ENCODE measurements around the gene GLIS2.

The GLIS2 gene

GRCh38 chr16:4271176-4272113, 44.4 kb upstream of the GLIS2 start (continued):
- peak; percentile 16; the same call in 1 of the 2 replicates for TF ChIP-seq PRDM4 (tag by site-specific recombination; IDR thresholded peaks at IDR 0.05)
- TF ChIP-seq ZFP3 (tag by site-specific recombination; IDR thresholded peaks at IDR 0.05; ENCODE audit: low read depth), result no peak
- TF ChIP-seq, protein P1, sequence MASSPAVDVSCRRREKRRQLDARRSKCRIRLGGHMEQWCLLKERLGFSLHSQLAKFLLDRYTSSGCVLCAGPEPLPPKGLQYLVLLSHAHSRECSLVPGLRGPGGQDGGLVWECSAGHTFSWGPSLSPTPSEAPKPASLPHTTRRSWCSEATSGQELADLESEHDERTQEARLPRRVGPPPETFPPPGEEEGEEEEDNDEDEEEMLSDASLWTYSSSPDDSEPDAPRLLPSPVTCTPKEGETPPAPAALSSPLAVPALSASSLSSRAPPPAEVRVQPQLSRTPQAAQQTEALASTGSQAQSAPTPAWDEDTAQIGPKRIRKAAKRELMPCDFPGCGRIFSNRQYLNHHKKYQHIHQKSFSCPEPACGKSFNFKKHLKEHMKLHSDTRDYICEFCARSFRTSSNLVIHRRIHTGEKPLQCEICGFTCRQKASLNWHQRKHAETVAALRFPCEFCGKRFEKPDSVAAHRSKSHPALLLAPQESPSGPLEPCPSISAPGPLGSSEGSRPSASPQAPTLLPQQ (tag by site-specific recombination; IDR thresholded peaks at IDR 0.05), result peak; percentile 87
- TF ChIP-seq ZNF48 (tag by site-specific recombination; IDR thresholded peaks at IDR 0.05), result no peak
- TF ChIP-seq ZNF423 (tag by site-specific recombination; IDR thresholded peaks at IDR 0.05), result peak; percentile 95
- peak; percentile 81 for TF ChIP-seq ZBTB17 (tag by site-specific recombination; IDR thresholded peaks at IDR 0.05)
- peak; percentile 89 for TF ChIP-seq ZEB2 (tag by site-specific recombination; IDR thresholded peaks at IDR 0.05)
- TF ChIP-seq AEBP2 (tag by site-specific recombination; IDR thresholded peaks at IDR 0.05; ENCODE audit: borderline replicate concordance), result no peak
- no peak for TF ChIP-seq BCL11A (tag by site-specific recombination; IDR thresholded peaks at IDR 0.05; ENCODE audit: low read depth)
- TF ChIP-seq ZNF138 (tag by site-specific recombination; IDR thresholded peaks at IDR 0.05; ENCODE audit: borderline replicate concordance), result no peak
- TF ChIP-seq ZNF394 (tag by site-specific recombination; IDR thresholded peaks at IDR 0.05; ENCODE audit: borderline replicate concordance), result peak; percentile 61; the same call in 1 of the 2 replicates
- TF ChIP-seq ZNF112 (tag by site-specific recombination; IDR thresholded peaks at IDR 0.05), result no peak
- TF ChIP-seq ZBTB8A (tag by site-specific recombination; IDR thresholded peaks at IDR 0.05), result peak; percentile 90
- no peak for TF ChIP-seq ZNF184 (tag by site-specific recombination; IDR thresholded peaks at IDR 0.05)
- no peak for TF ChIP-seq ZNF416 (tag by site-specific recombination; IDR thresholded peaks at IDR 0.05)
- TF ChIP-seq ZNF335 (tag by site-specific recombination; conservative IDR thresholded peaks at IDR 0.05), result peak; percentile 99
- TF ChIP-seq ZFP41 (tag by site-specific recombination; IDR thresholded peaks at IDR 0.05; ENCODE audit: borderline replicate concordance), result no peak
- peak; percentile 76 for TF ChIP-seq EGR2 (tag by site-specific recombination; IDR thresholded peaks at IDR 0.05; ENCODE audit: low read depth)
- TF ChIP-seq ZNF140 (tag by site-specific recombination; IDR thresholded peaks at IDR 0.05), result no peak
- TF ChIP-seq BCL11B (tag by site-specific recombination; IDR thresholded peaks at IDR 0.05; ENCODE audit: low read depth), result peak; percentile 38
- peak; percentile 90 for TF ChIP-seq GLIS2 (tag by site-specific recombination; IDR thresholded peaks at IDR 0.05)
- TF ChIP-seq ZBTB11 (tag by site-specific recombination; conservative IDR thresholded peaks at IDR 0.05; ENCODE audit: low read depth), result peak; percentile 31; the same call in 1 of the 2 replicates
- no peak for TF ChIP-seq ZNF658 (tag by site-specific recombination; IDR thresholded peaks at IDR 0.05)
- no peak for TF ChIP-seq ZNF624 (tag by site-specific recombination; IDR thresholded peaks at IDR 0.05)
- peak; percentile 52; the same call in 1 of the 2 replicates for TF ChIP-seq ZNF16 (tag by site-specific recombination; IDR thresholded peaks at IDR 0.05; ENCODE audit: low read depth)
- peak; percentile 99 for TF ChIP-seq ZNF76 (tag by site-specific recombination; IDR thresholded peaks at IDR 0.05; ENCODE audit: borderline replicate concordance, low read depth)
- TF ChIP-seq HOXD13 (CRISPR knock-in tag; IDR thresholded peaks at IDR 0.05; ENCODE audit: borderline replicate concordance), result no peak
- TF ChIP-seq ZBTB7A (tag by site-specific recombination; IDR thresholded peaks at IDR 0.05; ENCODE audit: low read depth), result peak; percentile 90
- TF ChIP-seq ZNF600 (tag by site-specific recombination; IDR thresholded peaks at IDR 0.05), result peak; percentile 80
- TF ChIP-seq, protein P2, sequence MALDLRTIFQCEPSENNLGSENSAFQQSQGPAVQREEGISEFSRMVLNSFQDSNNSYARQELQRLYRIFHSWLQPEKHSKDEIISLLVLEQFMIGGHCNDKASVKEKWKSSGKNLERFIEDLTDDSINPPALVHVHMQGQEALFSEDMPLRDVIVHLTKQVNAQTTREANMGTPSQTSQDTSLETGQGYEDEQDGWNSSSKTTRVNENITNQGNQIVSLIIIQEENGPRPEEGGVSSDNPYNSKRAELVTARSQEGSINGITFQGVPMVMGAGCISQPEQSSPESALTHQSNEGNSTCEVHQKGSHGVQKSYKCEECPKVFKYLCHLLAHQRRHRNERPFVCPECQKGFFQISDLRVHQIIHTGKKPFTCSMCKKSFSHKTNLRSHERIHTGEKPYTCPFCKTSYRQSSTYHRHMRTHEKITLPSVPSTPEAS (tag by site-specific recombination; IDR thresholded peaks at IDR 0.05), result peak; percentile 57
